SK-N-SH treated with all-trans-retinoic acid at 6 μM for 48 hours (cell line): ENCODE results near the gene FAM120AOS.

Experiments used
- ATAC-seq: fragments of 200-7000 bp; cut with Tn5 transposase; 3 replicates; pipeline ENCODE4 v1.9.1; 2020; ENCODE audit warnings: mild to moderate bottlenecking, moderate library complexity
- ARNTL ChIP-seq: fragments of 450-650 bp; formaldehyde crosslinking; IDR thresholded peaks from 2 replicates; pipeline ENCODE4 v1.5.0; 2020; ENCODE audit warnings: low read depth, mild to moderate bottlenecking, moderate library complexity, borderline replicate concordance
- BACH2 ChIP-seq: fragments of 250-450 bp; sonication (Bioruptor Pico); IDR thresholded peaks from 2 replicates; pipeline ENCODE4 v1.9.0; 2021; ENCODE audit warnings: mild to moderate bottlenecking, borderline replicate concordance
- CSDC2 ChIP-seq: fragments of 250-450 bp; sonication (Bioruptor Pico); IDR thresholded peaks from 2 replicates; pipeline ENCODE4 v1.5.0; 2020; ENCODE audit warnings: mild to moderate bottlenecking, moderate library complexity
- ESRRG ChIP-seq: fragments of 250-450 bp; sonication (Bioruptor Pico); IDR thresholded peaks from 2 replicates; pipeline ENCODE4 v1.6.1; 2021; ENCODE audit warnings: mild to moderate bottlenecking
- GLIS3 ChIP-seq: fragments of 250-450 bp; sonication (Bioruptor Pico); IDR thresholded peaks from 2 replicates; pipeline ENCODE4 v1.5.0; 2020; ENCODE audit warnings: mild to moderate bottlenecking, moderate library complexity
- OSR1 ChIP-seq: fragments of 250-450 bp; sonication (Bioruptor Pico); IDR thresholded peaks from 2 replicates; pipeline ENCODE4 v1.8.0; 2022; ENCODE audit warnings: moderate library complexity, mild to moderate bottlenecking, inconsistent platforms
- PATZ1 ChIP-seq: fragments of 250-450 bp; sonication (Bioruptor Pico); IDR thresholded peaks from 2 replicates; pipeline ENCODE4 v1.8.0; 2020; ENCODE audit warnings: mild to moderate bottlenecking, moderate library complexity, borderline replicate concordance
- PPARA ChIP-seq: fragments of 250-450 bp; sonication (Bioruptor Pico); IDR thresholded peaks from 2 replicates; pipeline ENCODE4 v1.5.0; 2020; ENCODE audit warnings: mild to moderate bottlenecking, borderline replicate concordance
- RARB ChIP-seq: fragments of 250-450 bp; sonication (Bioruptor Pico); IDR thresholded peaks from 2 replicates; pipeline ENCODE4 v1.8.0; 2021; ENCODE audit warnings: mild to moderate bottlenecking, moderate library complexity
- SNAI2 ChIP-seq: fragments of 250-450 bp; sonication (Bioruptor Pico); IDR thresholded peaks from 2 replicates; pipeline ENCODE4 v1.5.0; 2020; ENCODE audit warnings: mild to moderate bottlenecking, moderate library complexity
- TCF4 ChIP-seq: fragments of 250-450 bp; sonication (Bioruptor Pico); IDR thresholded peaks from 2 replicates; pipeline ENCODE4 v1.8.0; 2021; ENCODE audit warnings: mild to moderate bottlenecking, moderate library complexity, borderline replicate concordance
- ZFP3 ChIP-seq: fragments of 250-450 bp; sonication (Bioruptor Pico); IDR thresholded peaks from 2 replicates; pipeline ENCODE4 v1.5.0; 2020; ENCODE audit warnings: mild to moderate bottlenecking, moderate library complexity
- ZFP30 ChIP-seq: fragments of 450-650 bp; formaldehyde crosslinking; IDR thresholded peaks from 2 replicates; pipeline ENCODE4 v1.5.0; 2022; ENCODE audit warnings: mild to moderate bottlenecking, moderate library complexity
- ZNF565 ChIP-seq: fragments of 450-650 bp; formaldehyde crosslinking; conservative IDR thresholded peaks from 2 replicates; pipeline ENCODE4 v1.5.0; 2020; ENCODE audit warnings: low read depth, mild to moderate bottlenecking, moderate library complexity
- ZNF70 ChIP-seq: fragments of 450-650 bp; formaldehyde crosslinking; IDR thresholded peaks from 2 replicates; pipeline ENCODE4 v1.5.0; 2020; ENCODE audit warnings: mild to moderate bottlenecking, moderate library complexity
- ZNF8 ChIP-seq: fragments of 450-650 bp; formaldehyde crosslinking; IDR thresholded peaks from 2 replicates; pipeline ENCODE4 v1.5.0; 2020; ENCODE audit warnings: mild to moderate bottlenecking, moderate library complexity
- TF ChIP-seq, protein P1 (sequence below): fragments of 250-450 bp; sonication (Bioruptor Pico); IDR thresholded peaks from 2 replicates; pipeline ENCODE4 v1.5.1; 2021; ENCODE audit warnings: mild to moderate bottlenecking, moderate library complexity
- TF ChIP-seq, protein P2 (sequence below): fragments of 250-450 bp; sonication (Bioruptor Pico); IDR thresholded peaks from 2 replicates; pipeline ENCODE4 v1.5.1; 2020; ENCODE audit warnings: low read depth, mild to moderate bottlenecking, moderate library complexity
- TF ChIP-seq, protein P3 (sequence below): fragments of 250-450 bp; sonication (Bioruptor Pico); IDR thresholded peaks from 2 replicates; pipeline ENCODE4 v1.5.0; 2020; ENCODE audit warnings: mild to moderate bottlenecking, moderate library complexity

The FAM120AOS gene

DNA sequence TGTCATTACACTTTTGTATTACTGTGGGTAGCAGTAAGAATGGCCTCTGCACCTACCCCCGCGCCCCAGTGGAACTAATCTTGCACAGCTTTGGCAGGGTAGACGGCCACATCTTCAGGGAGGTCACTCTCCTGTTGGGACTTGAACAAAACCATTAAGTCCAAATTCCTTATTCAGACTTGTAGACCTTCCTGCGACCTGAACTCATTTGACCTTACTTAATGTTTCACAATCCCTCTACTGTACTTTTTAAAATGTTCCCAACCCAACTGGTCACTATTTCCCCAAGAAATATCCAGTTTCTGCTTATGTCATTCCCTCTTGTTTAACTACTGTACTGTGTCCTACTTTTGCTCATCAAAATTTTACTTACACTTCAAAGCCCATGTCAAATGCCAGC, 5.3 kb upstream of the FAM120AOS start:
- TF ChIP-seq, protein P1, sequence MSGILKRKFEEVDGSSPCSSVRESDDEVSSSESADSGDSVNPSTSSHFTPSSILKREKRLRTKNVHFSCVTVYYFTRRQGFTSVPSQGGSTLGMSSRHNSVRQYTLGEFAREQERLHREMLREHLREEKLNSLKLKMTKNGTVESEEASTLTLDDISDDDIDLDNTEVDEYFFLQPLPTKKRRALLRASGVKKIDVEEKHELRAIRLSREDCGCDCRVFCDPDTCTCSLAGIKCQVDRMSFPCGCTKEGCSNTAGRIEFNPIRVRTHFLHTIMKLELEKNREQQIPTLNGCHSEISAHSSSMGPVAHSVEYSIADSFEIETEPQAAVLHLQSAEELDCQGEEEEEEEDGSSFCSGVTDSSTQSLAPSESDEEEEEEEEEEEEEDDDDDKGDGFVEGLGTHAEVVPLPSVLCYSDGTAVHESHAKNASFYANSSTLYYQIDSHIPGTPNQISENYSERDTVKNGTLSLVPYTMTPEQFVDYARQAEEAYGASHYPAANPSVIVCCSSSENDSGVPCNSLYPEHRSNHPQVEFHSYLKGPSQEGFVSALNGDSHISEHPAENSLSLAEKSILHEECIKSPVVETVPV, result no peak
- no peak for TF ChIP-seq ARNTL (CRISPR knock-in tag)
- no peak for TF ChIP-seq PATZ1 (CRISPR knock-in tag)
- no peak for TF ChIP-seq OSR1
- no peak for TF ChIP-seq ZNF8 (CRISPR knock-in tag)
- TF ChIP-seq SNAI2 (CRISPR knock-in tag), result no peak
- TF ChIP-seq GLIS3 (CRISPR knock-in tag), result no peak
- no peak for TF ChIP-seq ZNF70 (CRISPR knock-in tag)
- no peak for TF ChIP-seq RARB
- TF ChIP-seq BACH2 (CRISPR knock-in tag), result no peak
- no peak for TF ChIP-seq CSDC2 (CRISPR knock-in tag)
- TF ChIP-seq, protein P2, sequence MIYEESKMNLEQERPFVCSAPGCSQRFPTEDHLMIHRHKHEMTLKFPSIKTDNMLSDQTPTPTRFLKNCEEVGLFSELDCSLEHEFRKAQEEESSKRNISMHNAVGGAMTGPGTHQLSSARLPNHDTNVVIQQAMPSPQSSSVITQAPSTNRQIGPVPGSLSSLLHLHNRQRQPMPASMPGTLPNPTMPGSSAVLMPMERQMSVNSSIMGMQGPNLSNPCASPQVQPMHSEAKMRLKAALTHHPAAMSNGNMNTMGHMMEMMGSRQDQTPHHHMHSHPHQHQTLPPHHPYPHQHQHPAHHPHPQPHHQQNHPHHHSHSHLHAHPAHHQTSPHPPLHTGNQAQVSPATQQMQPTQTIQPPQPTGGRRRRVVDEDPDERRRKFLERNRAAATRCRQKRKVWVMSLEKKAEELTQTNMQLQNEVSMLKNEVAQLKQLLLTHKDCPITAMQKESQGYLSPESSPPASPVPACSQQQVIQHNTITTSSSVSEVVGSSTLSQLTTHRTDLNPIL (CRISPR knock-in tag), result no peak
- TF ChIP-seq, protein P3, sequence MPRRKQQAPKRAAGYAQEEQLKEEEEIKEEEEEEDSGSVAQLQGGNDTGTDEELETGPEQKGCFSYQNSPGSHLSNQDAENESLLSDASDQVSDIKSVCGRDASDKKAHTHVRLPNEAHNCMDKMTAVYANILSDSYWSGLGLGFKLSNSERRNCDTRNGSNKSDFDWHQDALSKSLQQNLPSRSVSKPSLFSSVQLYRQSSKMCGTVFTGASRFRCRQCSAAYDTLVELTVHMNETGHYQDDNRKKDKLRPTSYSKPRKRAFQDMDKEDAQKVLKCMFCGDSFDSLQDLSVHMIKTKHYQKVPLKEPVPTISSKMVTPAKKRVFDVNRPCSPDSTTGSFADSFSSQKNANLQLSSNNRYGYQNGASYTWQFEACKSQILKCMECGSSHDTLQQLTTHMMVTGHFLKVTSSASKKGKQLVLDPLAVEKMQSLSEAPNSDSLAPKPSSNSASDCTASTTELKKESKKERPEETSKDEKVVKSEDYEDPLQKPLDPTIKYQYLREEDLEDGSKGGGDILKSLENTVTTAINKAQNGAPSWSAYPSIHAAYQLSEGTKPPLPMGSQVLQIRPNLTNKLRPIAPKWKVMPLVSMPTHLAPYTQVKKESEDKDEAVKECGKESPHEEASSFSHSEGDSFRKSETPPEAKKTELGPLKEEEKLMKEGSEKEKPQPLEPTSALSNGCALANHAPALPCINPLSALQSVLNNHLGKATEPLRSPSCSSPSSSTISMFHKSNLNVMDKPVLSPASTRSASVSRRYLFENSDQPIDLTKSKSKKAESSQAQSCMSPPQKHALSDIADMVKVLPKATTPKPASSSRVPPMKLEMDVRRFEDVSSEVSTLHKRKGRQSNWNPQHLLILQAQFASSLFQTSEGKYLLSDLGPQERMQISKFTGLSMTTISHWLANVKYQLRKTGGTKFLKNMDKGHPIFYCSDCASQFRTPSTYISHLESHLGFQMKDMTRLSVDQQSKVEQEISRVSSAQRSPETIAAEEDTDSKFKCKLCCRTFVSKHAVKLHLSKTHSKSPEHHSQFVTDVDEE, result no peak
- no peak for TF ChIP-seq PPARA (CRISPR knock-in tag)
- no peak for TF ChIP-seq ZNF565 (CRISPR knock-in tag)
- TF ChIP-seq ESRRG (CRISPR knock-in tag), result no peak
- no peak for ATAC-seq

DNA sequence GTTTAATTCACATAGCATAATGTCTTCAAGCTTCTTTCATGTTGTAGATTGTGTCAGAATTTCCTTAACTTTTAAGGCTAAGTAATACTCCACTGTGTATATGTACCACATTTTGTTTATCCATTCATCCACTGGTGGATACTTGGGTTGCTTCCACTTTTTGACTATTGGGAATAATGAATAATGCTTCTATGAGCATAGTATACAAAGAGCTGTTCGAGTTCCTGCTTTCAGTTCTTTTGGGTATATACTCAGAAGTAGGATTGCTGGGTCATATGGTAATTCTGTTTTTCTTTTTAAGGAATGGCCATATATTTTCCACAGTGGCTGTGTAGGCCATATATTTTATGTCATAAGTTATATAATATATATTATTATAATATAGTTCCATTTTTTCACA, 3.6 kb upstream of the FAM120AOS start:
- ATAC-seq, result no peak
- no peak for TF ChIP-seq CSDC2 (CRISPR knock-in tag)
- no peak for TF ChIP-seq ZFP30 (CRISPR knock-in tag)
- TF ChIP-seq, protein P2 (CRISPR knock-in tag), result no peak
- TF ChIP-seq PATZ1 (CRISPR knock-in tag), result no peak
- no peak for TF ChIP-seq ZNF70 (CRISPR knock-in tag)

DNA sequence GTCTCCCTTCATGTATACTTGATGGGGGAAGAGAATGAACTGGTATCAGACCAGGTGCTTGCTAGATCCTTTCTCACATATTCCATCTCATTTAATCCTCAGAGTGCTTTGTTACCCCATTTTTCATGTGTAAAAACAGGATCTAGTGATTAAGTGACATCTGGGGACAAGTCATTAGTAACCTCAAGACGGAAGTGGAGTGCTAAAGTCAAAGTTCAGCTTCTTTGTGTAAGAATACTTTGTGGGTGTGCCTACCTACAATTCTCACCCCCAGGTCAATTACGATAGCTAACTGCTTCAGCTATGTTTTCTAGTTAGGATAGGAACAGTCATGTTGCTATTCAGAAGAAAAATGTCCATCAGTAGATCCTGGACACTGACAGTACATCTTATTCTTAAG, 3.1 kb upstream of the FAM120AOS start:
- ATAC-seq, result no peak
- no peak for TF ChIP-seq BACH2 (CRISPR knock-in tag)
- TF ChIP-seq TCF4 (CRISPR knock-in tag), result no peak
- TF ChIP-seq ZNF565 (CRISPR knock-in tag), result no peak
- TF ChIP-seq, protein P3, result no peak
- TF ChIP-seq GLIS3 (CRISPR knock-in tag), result no peak
- TF ChIP-seq RARB, result no peak
- no peak for TF ChIP-seq ARNTL (CRISPR knock-in tag)
- TF ChIP-seq PATZ1 (CRISPR knock-in tag), result no peak
- TF ChIP-seq, protein P1, result no peak
- no peak for TF ChIP-seq ZFP3 (CRISPR knock-in tag)
- no peak for TF ChIP-seq PPARA (CRISPR knock-in tag)
- TF ChIP-seq ESRRG (CRISPR knock-in tag), result no peak
